GM06990 (cell line): ENCODE measurements around the gene RHOD.
A peak's percentile ranks its signal among the peaks of the same experiment; 100 is the strongest.

Experiments
- DNase-seq: peaks from one replicate; pipeline ENCODE4 v3.0.0-alpha.2; 2011; ENCODE audit not compliant: insufficient read length; ENCODE audit errors: extremely low read depth
- H3K27me3 ChIP-seq: replicated peaks from 2 replicates; pipeline ENCODE4 v1.6.0; 2011; ENCODE audit warnings: low read length; ENCODE audit not compliant: control insufficient read depth, insufficient read depth
- H3K36me3 ChIP-seq: 2 replicates; pipeline ENCODE4 v1.5.1; 2011; ENCODE audit warnings: low read length; ENCODE audit not compliant: control insufficient read depth, insufficient read depth
- H3K4me3 ChIP-seq: replicated peaks from 2 replicates; pipeline ENCODE4 v1.5.1; 2011; ENCODE audit warnings: low read depth, mild to moderate bottlenecking, control low read depth, low read length
- CTCF ChIP-seq: IDR thresholded peaks from 2 replicates; pipeline ENCODE4 v1.5.1; 2011; ENCODE audit warnings: low read length, control low read depth, mild to moderate bottlenecking, inconsistent platforms; ENCODE audit not compliant: insufficient read depth, poor library complexity, severe bottlenecking

RHOD gene

GRCh38 chr11:67056267-67057204 is at the start of gene RHOD:
Gene RHOD (plus strand): TSS chr11:67056847. CDS start chr11:67056903, 56 bp downstream.
- no peaks in the 10 kb centered on the region for H3K27me3 ChIP-seq
- peak within 1 kb of the TSS; percentile 50 for H3K4me3 ChIP-seq
- no peaks in the 10 kb centered on the region for H3K36me3 ChIP-seq
- no peak for DNase-seq
- no peak for TF ChIP-seq CTCF

GRCh38 chr11:67007126-67007525 is 49.5 kb upstream of the RHOD start:
- no peak for TF ChIP-seq CTCF
- Histone ChIP-seq H3K27me3 (no peaks in the 10 kb centered on the region), H3K4me3 (no peak overlapping the region), H3K36me3 (no peaks in the 10 kb centered on the region)
- no peak for DNase-seq

- no peak for TF ChIP-seq CTCF
Measured at GRCh38 chr11:67010296-67010905, 46.2 kb upstream of the RHOD start.

GRCh38 chr11:67013511-67014045 is 43.1 kb upstream of the RHOD start:
- Histone ChIP-seq H3K36me3 (no peaks in the 10 kb centered on the region), H3K4me3 (no peak overlapping the region), H3K27me3 (no peaks in the 10 kb centered on the region)
- TF ChIP-seq CTCF: no peak
- no peak for DNase-seq

More at GRCh38 chr11:67010296-67010905, 46.2 kb upstream of the RHOD start:
- Histone ChIP-seq H3K36me3 (no peaks in the 10 kb centered on the region), H3K27me3 (no peaks in the 10 kb centered on the region), H3K4me3 (no peak overlapping the region)
- no peak for DNase-seq

GRCh38 chr11:67014343-67014742 is 42.3 kb upstream of the RHOD start:
- Histone ChIP-seq H3K36me3 (no peaks in the 10 kb centered on the region), H3K27me3 (no peaks in the 10 kb centered on the region), H3K4me3 (no peak overlapping the region)
- TF ChIP-seq CTCF: no peak
- no peak for DNase-seq
